ENCODE data around the gene RFX2. TPM values are rescaled to one million over a fixed set of nuclear protein-coding genes. Genes with fewer than 3 reads are reported as not detected.

The RFX2 gene
- total and polyA plus RNA-seq, 2 experiments from 2014 or later, result 2.3 to 4.9 TPM

- Histone ChIP-seq H3K9me3 (ENCODE audit: low read depth) (no peaks in the 10 kb centered on the region), H2AFZ (no peak overlapping the region), H3K4me1 (ENCODE audit: insufficient read depth) (peaks cover 37% of the 10 kb centered on the region), H3K27me3 (no peaks in the 10 kb centered on the region), H3K79me2 (peaks cover 92% of the 10 kb centered on the region), H3K4me3 (no peak overlapping the region), H4K20me1 (ENCODE audit: insufficient read depth, poor library complexity, severe bottlenecking) (peaks cover 50% of the 10 kb centered on the region), H3K36me3 (replicated peaks; ENCODE audit: insufficient read depth, low read depth) (no peaks in the 10 kb centered on the region), H3K4me2 (peak overlapping the region; percentile 24), H3K27ac (peak overlapping the region; percentile 80), H3K9me2 (replicated peaks; ENCODE audit: insufficient read depth) (no peaks in the 10 kb centered on the region)
- peak; percentile 32 for DNase-seq (ENCODE audit: low spot score)
- no peak for TF ChIP-seq EZH2phosphoT487 (IDR thresholded peaks at IDR 0.05; ENCODE audit: low read depth, severe bottlenecking, unreplicated experiment)
- TF ChIP-seq CTCF (IDR thresholded peaks at IDR 0.05; ENCODE audit: poor library complexity), result no peak
- TF ChIP-seq EZH2 (IDR thresholded peaks at IDR 0.05; ENCODE audit: borderline replicate concordance), result no peak
- WGBS (ENCODE audit: low lambda C conversion rate, missing lambda C conversion rate), result 72% methylated on average over 10 of the region's 10 CpGs
Measured at GRCh38 chr19:5943623-5944022, 166.7 kb downstream of the RFX2 start.

Other genes starting within 250 kb of the RFX2 start
- not detected in 2 replicates for gene FUT5, start 240.0 kb downstream of the RFX2 start, total RNA-seq
- not detected in 2 replicates for gene FUT5, start 240.0 kb downstream of the RFX2 start, polyA plus RNA-seq
- 158 and 171 TPM in 2 replicates for gene NDUFA11, start 206.7 kb downstream of the RFX2 start, total RNA-seq
- 437 and 441 TPM in 2 replicates for gene NDUFA11, start 206.7 kb downstream of the RFX2 start, polyA plus RNA-seq
- gene VMAC, start 205.6 kb downstream of the RFX2 start, total RNA-seq, result 4.3 and 5.9 TPM in 2 replicates
- gene VMAC, start 205.6 kb downstream of the RFX2 start, polyA plus RNA-seq, result 3.1 and 4.5 TPM in 2 replicates
- gene CAPS, start 196.2 kb downstream of the RFX2 start, total RNA-seq, result 7.5 and 15.5 TPM in 2 replicates
- 17.8 and 23.1 TPM in 2 replicates for gene CAPS, start 196.2 kb downstream of the RFX2 start, polyA plus RNA-seq
- gene RANBP3, start 132.4 kb downstream of the RFX2 start, total RNA-seq, result 51.0 and 78.1 TPM in 2 replicates
- 10.4 and 16.4 TPM in 2 replicates for gene RANBP3, start 132.4 kb downstream of the RFX2 start, polyA plus RNA-seq
- gene ACSBG2, start 25.2 kb upstream of the RFX2 start, total RNA-seq, result not detected in 2 replicates
- gene ACSBG2, start 25.2 kb upstream of the RFX2 start, polyA plus RNA-seq, result not detected in 2 replicates
- gene MLLT1, start 169.5 kb upstream of the RFX2 start, total RNA-seq, result 13.6 and 17.2 TPM in 2 replicates
- 22.9 and 23.3 TPM in 2 replicates for gene MLLT1, start 169.5 kb upstream of the RFX2 start, polyA plus RNA-seq
- gene ACER1, start 223.1 kb upstream of the RFX2 start, total RNA-seq, result not detected in 2 replicates
- gene ACER1, start 223.1 kb upstream of the RFX2 start, polyA plus RNA-seq, result not detected in 2 replicates